ENCODE results near the gene SLC24A3.
"Not testable (repeated sequence)": the region's sequence is repeated elsewhere in the genome, so short reads cannot be mapped to it uniquely, and the experiment has no call there.

Gene SLC24A3

DNA sequence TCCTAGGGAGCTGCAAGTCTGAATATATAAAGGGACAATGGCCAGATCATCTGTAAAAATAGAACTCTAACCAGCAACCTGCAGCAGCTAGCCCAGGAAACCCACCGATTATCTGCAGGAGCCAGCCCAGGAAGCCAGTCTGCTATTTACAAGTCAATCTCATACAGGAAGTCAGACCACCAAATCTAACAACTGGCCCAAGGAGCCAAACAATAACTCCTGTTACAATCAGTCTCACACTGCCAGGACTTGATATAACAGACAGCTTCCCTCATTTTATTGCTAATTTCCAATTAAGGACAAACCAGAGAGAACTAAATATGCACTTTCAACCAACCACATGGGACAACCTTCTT is 531.2 kb downstream of the SLC24A3 start:
- no peak for DNase-seq (ENCODE audit: low read depth in 3 of 3)

- DNase-seq (ENCODE audit: low read depth in 3 of 3): no peak
Observed at GRCh38 chr20:19745106-19745505, 532.7 kb downstream of the SLC24A3 start.

GRCh38 chr20:19745584-19745983 is 533.1 kb downstream of the SLC24A3 start:
- no peak for DNase-seq (ENCODE audit: low read depth in 3 of 3)

DNA sequence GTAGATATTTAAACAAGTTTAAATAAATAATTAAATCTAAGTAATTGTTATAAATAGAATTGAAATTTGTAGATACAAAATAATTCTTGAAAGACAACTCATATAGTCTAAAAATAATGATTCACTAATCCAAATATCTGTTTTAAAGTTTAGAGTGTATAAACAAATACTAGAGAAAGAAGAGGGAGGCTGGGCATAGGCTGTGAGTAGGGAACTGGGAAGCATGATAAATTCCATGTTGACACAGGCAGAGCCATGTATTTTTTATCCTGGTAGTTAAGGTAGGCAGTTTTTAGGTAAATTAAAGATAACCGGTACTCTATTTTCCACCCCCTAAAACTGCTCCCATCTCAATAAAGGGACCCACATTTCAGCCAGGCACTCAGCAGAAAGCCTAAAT is 534.0 kb downstream of the SLC24A3 start:
- DNase-seq (ENCODE audit: low read depth in 3 of 3): no peak

DNA sequence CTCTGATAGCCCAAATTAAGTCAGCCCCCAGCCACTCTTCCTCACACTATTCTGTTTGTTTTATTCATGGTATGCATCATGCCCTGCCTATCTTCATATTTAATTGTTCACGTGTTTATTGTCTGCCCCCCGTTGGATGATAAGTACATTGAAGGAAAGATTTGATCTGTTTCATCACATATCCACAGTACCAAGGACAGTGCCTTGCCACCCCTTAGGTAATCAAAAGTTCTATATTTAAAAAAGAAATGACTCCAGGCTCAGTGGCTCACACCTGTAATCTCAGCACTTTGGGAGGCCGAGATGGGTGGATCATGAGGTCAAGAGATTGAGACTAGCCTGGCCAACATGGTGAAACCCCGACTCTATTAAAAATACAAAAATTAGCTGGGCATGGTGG is 535.5 kb downstream of the SLC24A3 start:
- DNase-seq (ENCODE audit: low read depth in 3 of 3): no peak

DNA sequence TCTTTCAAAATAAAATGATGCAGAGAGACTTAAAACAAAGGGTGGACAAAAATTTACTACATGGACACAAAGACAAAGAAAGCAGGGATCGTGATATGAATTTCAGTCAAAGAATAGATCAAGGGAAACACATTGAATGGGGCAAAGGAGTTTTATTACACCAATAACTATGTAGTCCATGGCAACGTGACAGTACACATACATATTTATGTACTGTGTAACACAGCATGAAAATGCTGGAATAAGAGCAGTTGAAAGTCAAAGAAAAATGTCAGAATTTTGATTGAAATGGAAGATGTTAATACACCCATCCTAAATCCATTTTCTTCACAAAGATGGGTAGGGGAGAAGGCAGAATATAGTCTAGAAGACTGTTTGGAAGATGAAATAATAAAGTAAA is 536.2 kb downstream of the SLC24A3 start:
- no peak for DNase-seq (ENCODE audit: low read depth in 3 of 3)

DNA sequence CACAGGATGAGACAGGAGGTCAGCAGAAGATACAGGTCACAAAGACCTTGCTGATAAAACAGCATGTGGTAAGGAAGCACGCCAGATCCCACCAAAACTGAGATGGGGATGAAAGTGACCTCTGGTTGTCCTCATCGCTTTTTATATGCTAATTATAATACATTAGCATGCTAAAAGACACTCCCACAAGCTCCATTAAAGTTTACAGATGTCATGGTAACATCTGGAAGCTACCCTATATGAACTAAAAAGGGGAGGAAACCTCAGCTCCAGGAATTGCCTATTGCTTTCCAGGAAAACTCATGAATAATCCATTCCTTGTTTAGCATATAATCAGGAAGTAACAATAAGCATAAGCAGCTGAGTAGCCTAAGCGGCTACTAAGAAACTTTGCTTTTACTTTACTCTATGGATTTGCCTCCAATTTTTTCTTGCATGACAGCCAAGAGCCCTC is 537.2 kb downstream of the SLC24A3 start:
- no peak for DNase-seq (ENCODE audit: low read depth in 3 of 3)

GRCh38 chr20:19750101-19750606 is 537.7 kb downstream of the SLC24A3 start:
- DNase-seq (ENCODE audit: low read depth in 3 of 3): no peak

DNA sequence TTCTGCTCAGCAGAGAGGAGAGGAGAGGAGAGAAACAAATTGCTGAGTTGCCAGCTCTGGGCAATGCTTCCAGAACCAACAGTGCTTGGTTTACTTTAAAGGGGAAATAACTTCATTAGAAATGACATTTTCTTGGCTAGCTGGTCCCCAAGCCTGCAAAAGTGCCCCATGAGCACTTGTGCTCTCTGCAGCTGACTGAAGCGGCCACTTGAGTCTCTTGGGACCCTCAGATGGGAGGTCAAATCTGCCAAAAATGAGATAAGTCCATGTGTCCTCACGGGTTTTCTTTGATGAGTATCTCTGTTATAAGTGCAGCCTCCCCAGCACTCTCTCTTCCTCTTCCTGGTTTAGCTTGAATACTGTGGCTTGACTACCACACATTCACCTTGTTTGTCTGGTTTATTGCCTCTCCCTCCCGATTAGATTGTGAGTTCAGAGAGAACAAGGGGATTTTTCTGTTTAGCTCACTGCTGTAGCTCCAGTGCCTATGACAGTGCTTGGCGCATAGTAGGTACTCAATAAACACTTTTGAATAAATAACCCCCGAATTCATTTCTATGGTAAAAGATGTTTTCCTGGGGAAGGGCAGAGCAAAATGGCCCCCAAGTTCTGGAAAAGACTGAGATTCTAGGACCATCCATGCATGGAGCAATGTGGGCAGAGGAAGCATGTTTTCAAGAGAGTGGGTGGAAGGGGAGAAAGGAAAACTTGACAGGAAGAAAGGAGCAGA is 538.6 kb downstream of the SLC24A3 start:
- no peak for DNase-seq (ENCODE audit: low read depth in 3 of 3)

DNA sequence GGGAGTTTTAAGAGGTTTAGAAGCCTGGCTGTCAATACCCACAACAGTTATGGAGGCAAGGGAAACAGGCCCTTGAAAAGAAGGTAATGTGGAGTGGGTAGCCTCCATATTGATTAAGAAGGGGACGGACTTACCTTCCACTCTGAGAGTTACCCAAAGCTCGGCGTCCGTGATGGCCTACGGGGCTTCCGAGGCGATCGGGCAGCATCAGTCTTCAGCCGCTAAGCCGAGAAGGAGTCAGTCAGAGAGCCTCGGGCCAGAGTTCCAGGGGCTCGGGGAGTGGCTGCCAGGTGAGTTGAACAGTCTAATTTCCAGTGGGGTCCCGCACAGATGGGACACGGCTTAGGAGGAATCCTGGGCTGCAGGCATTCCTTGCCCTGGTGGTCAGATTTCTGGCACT is 541.8 kb downstream of the SLC24A3 start:
- DNase-seq (ENCODE audit: low read depth in 3 of 3): not testable (repeated sequence)

GRCh38 chr20:19756761-19757486 is 544.5 kb downstream of the SLC24A3 start:
- DNase-seq (ENCODE audit: low read depth in 3 of 3): no peak

DNA sequence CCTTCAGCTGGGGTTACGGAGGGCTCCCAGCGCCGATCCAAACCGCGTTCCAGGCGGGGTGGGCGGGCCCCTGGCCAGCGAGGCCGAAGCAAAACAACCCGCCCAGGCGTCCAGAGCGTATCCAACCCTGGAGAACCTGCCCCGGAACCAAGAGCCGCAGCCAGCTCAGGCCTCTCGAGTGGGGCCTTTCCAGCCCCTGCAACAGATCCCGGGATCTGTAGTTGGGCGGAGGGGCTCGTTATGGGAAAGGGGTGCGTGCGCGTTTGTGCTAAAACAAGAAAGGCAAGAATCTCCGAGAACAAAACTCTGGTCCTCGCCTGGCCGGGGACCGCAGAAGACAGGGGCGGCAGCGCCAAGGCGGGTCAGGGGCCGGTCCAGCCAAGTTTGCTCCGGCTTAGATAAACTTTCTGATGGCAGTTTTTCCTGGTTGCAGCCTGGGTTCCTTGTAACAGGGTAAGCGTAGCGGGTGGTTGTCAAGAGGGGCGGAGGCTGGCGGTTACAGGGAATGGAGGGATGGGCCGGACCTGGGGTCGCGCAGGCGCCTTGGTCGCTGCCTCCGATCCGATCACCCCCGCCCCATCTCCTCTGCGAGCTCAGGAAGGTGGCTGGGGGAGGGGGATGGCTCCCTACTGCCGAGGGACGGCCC is 545.2 kb downstream of the SLC24A3 start:
- DNase-seq (ENCODE audit: low read depth in 3 of 3): no peak

- DNase-seq (ENCODE audit: low read depth in 3 of 3): no peak
Observed at GRCh38 chr20:19758133-19758500, 545.7 kb downstream of the SLC24A3 start, which contains the start of gene RIN2. Gene RIN2 (plus strand): TSS chr20:19758258. CDS start chr20:19889602, 131,344 bp downstream.

DNA sequence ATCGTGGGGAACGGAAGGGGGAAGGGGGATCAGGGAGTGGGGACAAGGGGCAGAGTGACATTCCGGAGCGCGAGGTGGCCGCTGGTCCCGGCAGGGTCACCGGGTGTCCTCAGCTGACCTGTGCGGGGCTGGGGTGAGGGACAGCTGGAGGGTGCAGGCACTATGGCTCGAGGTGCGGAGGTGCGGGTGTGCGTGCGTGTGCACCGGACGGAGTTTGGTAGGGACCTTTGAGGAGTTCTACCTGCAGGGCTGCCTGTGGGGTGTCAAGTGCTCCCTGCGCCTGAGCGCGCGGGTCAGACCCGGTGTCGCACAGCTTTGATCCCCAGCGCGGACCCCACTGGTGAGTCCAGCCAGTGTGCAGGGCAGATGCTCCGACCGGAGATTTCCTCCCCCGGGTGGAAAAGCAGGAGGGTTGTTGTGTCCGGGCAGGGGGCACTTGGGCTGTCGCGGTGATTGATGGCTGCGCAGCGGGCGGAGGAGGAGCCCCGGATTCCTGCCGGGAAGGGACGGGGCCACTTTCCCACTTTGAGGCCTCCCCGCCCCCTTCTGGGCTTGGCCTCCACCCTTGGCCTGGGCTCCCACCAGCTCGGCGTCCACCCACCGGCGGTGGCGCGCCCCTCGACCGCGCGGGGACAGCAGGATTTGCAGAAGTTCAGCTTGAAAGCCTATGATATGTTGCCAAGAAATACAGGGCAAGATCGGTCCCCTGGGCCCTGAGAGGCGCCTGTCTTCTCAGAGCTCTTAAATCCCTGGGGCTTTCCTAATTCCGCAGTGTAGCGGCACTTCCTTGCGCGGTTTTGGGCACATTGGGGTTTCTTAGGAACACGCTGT is 546.3 kb downstream of the SLC24A3 start:
- no peak for DNase-seq (ENCODE audit: low read depth in 3 of 3)

GRCh38 chr20:19760371-19760721 is 547.9 kb downstream of the SLC24A3 start:
- DNase-seq (ENCODE audit: low read depth in 3 of 3): no peak

DNA sequence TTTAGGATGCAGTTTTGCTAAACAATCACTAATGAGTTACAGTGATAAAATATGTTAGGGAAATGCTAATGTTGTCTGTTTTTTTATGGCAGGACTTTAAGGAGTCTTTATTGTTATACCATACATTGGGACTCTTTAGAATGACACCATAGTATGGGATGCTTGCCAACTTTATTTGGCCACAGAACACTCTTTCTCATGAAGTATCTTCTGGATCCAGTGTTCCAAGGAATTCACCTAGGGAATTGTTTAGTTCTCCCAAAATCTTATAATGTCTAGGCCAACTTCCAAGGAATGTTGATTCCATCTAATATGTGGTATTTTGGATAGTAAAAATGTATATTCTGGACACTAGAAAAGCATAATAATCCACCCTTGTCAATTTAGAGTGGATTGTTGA is 548.9 kb downstream of the SLC24A3 start:
- no peak for DNase-seq (ENCODE audit: low read depth in 3 of 3)

DNA sequence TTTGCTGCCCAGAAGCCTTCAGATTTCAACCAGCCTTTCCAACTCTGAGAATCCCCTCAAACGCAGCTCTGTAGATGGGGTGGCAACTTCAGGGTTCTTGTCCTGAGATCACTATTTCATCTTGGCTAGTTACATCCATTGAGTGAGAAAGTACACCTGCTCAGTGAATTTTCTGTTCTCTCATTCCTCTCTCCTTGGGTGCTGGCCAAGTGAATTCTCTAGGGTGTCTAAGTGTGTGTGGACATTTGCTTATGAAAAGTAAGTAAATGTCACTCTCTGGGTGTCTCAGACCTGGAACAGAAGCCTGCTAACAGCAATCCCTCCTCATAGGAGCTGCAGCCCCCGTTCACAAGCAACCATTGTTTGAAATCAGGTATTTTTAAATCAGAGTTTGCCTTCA is 549.4 kb downstream of the SLC24A3 start:
- DNase-seq (ENCODE audit: low read depth in 3 of 3): no peak

DNA sequence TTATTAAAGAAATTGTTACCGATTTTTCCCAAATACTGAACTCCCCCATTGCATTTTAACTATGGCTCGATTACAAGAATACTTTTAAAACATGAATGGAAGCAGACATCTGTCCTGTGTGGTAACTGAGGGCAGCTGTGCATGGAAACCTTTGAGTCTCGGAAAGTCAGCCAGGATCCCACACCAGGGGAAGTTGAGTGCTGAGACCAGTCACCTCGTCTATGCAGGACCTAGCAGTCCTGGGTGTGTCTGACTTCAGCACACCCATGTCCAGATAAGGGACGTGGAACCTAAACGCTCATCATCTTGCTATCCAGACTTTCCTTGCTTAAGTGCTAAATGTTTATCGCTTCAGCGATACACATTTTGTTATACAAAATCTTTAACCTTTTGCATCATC is 551.8 kb downstream of the SLC24A3 start:
- DNase-seq (ENCODE audit: low read depth in 3 of 3): no peak

- DNase-seq (ENCODE audit: low read depth in 3 of 3): no peak
Observed at GRCh38 chr20:19765266-19765665, 552.8 kb downstream of the SLC24A3 start.

GRCh38 chr20:19765913-19766312 is 553.5 kb downstream of the SLC24A3 start:
- no peak for DNase-seq (ENCODE audit: low read depth in 3 of 3)

- DNase-seq (ENCODE audit: low read depth in 3 of 3): no peak
Observed at GRCh38 chr20:19767070-19767469, 554.6 kb downstream of the SLC24A3 start.

- no peak for DNase-seq (ENCODE audit: low read depth in 3 of 3)
Observed at GRCh38 chr20:19768325-19768842, 555.9 kb downstream of the SLC24A3 start.
